HEK293 (cell line): ENCODE measurements around the gene TNS1.

Source experiments
- CTCF ChIA-PET: fragments of 350-600 bp; formaldehyde crosslinking; extraction: SDS; loops from one replicate; lab custom pipeline; 2021; ENCODE audit warnings: antibody characterized with exemption; lab: Yijun Ruan, JAX
- POLR2A ChIA-PET: fragments of 300-600 bp; formaldehyde crosslinking; extraction: SDS; loops from one replicate; lab custom pipeline; 2020; ENCODE audit warnings: antibody characterized with exemption, inconsistent platforms; lab: Yijun Ruan, JAX
- H3K27ac ChIP-seq: fragments of 200-500 bp; sonication (Bioruptor generic); 2 replicates; pipeline ENCODE4 v1.5.1; 2014; ENCODE audit warnings: low read depth, low read length, control low read depth, inconsistent platforms; ENCODE audit errors: extremely low read depth
- H3K36me3 ChIP-seq, 2 experiments: fragments of 200-500 bp in 1 of 2; sonication (Bioruptor generic) in 1 of 2; 1 replicate in 1 of 2; 2 replicates in 1 of 2; pipeline ENCODE4 v1.5.1; 2014 to 2017; ENCODE audit warnings: inconsistent platforms in 2 of 2, low read length in 2 of 2; ENCODE audit not compliant: control insufficient read depth in 2 of 2, insufficient read depth in 1 of 2
- H3K4me1 ChIP-seq: fragments of 200-500 bp; sonication (Bioruptor generic); 2 replicates; pipeline ENCODE4 v1.5.1; 2014; ENCODE audit warnings: mild to moderate bottlenecking, low read length, inconsistent platforms; ENCODE audit not compliant: control insufficient read depth, insufficient read depth
- H3K4me3 ChIP-seq: 2 replicates; pipeline ENCODE4 v1.5.1; 2011; ENCODE audit warnings: low read depth, mild to moderate bottlenecking, control low read depth, low read length, moderate library complexity
- H3K9me3 ChIP-seq: fragments of 200-500 bp; sonication (Bioruptor generic); 2 replicates; pipeline ENCODE4 v1.5.1; 2014; ENCODE audit warnings: low read depth, low read length, inconsistent platforms; ENCODE audit not compliant: control insufficient read depth, insufficient read depth
- GLI4 ChIP-seq: fragments of 450-650 bp; formaldehyde crosslinking; IDR thresholded peaks from 2 replicates; pipeline ENCODE4 v1.5.1; 2016; ENCODE audit warnings: missing biosample characterization, missing genetic modification characterization
- HOXD13 ChIP-seq: sonication (generic); formaldehyde crosslinking; IDR thresholded peaks from 2 replicates; pipeline ENCODE4 v1.8.0; 2022; ENCODE audit warnings: missing genetic modification reagents, borderline replicate concordance
- KLF17 ChIP-seq: fragments of 450-650 bp; formaldehyde crosslinking; IDR thresholded peaks from 2 replicates; pipeline ENCODE4 v1.5.1; 2016; ENCODE audit warnings: missing biosample characterization, missing genetic modification characterization
- KLF9 ChIP-seq: fragments of 450-650 bp; formaldehyde crosslinking; IDR thresholded peaks from 2 replicates; pipeline ENCODE4 v1.5.1; 2016; ENCODE audit warnings: missing biosample characterization, missing genetic modification characterization, low read depth
- PRDM1 ChIP-seq: fragments of 450-650 bp; formaldehyde crosslinking; IDR thresholded peaks from 2 replicates; pipeline ENCODE4; 2016; ENCODE audit warnings: missing biosample characterization, missing genetic modification characterization
- REST ChIP-seq: fragments of 450-650 bp; formaldehyde crosslinking; IDR thresholded peaks from 2 replicates; pipeline ENCODE4 v1.5.1; 2016; ENCODE audit warnings: missing biosample characterization, missing genetic modification characterization
- ZBTB10 ChIP-seq: fragments of 450-650 bp; formaldehyde crosslinking; IDR thresholded peaks from 2 replicates; pipeline ENCODE4 v1.5.1; 2016; ENCODE audit warnings: missing biosample characterization, missing genetic modification characterization
- ZBTB44 ChIP-seq: fragments of 450-650 bp; IDR thresholded peaks from 2 replicates; pipeline ENCODE4 v1.5.1; 2018; ENCODE audit warnings: missing biosample characterization, mild to moderate bottlenecking, missing genetic modification characterization
- ZBTB49 ChIP-seq: fragments of 450-650 bp; formaldehyde crosslinking; IDR thresholded peaks from 2 replicates; pipeline ENCODE4 v1.5.1; 2016; ENCODE audit warnings: missing biosample characterization, missing genetic modification characterization, low read depth
- ZNF146 ChIP-seq: fragments of 450-650 bp; formaldehyde crosslinking; IDR thresholded peaks from 2 replicates; pipeline ENCODE4 v1.5.1; 2016; ENCODE audit warnings: missing biosample characterization, missing genetic modification characterization
- ZNF175 ChIP-seq: fragments of 450-650 bp; formaldehyde crosslinking; IDR thresholded peaks from 2 replicates; pipeline ENCODE4 v1.5.1; 2016; ENCODE audit warnings: missing biosample characterization, missing genetic modification characterization
- ZNF19 ChIP-seq: fragments of 450-650 bp; formaldehyde crosslinking; IDR thresholded peaks from 2 replicates; pipeline ENCODE4; 2016; ENCODE audit warnings: missing biosample characterization, missing genetic modification characterization, low read depth
- ZNF266 ChIP-seq: fragments of 450-650 bp; formaldehyde crosslinking; IDR thresholded peaks from 2 replicates; pipeline ENCODE4 v1.5.1; 2016; ENCODE audit warnings: missing biosample characterization, missing genetic modification characterization, low read depth
- ZNF280D ChIP-seq: fragments of 450-650 bp; formaldehyde crosslinking; IDR thresholded peaks from 2 replicates; pipeline ENCODE4 v1.5.1; 2016; ENCODE audit warnings: missing biosample characterization, missing genetic modification characterization
- ZNF350 ChIP-seq: fragments of 450-650 bp; formaldehyde crosslinking; IDR thresholded peaks from 2 replicates; pipeline ENCODE4 v1.5.0; 2017; ENCODE audit warnings: missing biosample characterization, mild to moderate bottlenecking, missing genetic modification characterization
- ZNF558 ChIP-seq: fragments of 450-650 bp; formaldehyde crosslinking; IDR thresholded peaks from 2 replicates; pipeline ENCODE4 v1.5.1; 2016; ENCODE audit warnings: missing biosample characterization, missing genetic modification characterization
- ZNF561 ChIP-seq: fragments of 450-650 bp; IDR thresholded peaks from 2 replicates; pipeline ENCODE4 v1.5.1; 2018; ENCODE audit warnings: missing biosample characterization, missing genetic modification characterization, borderline replicate concordance
- ZNF596 ChIP-seq: fragments of 450-650 bp; IDR thresholded peaks from 2 replicates; pipeline ENCODE4 v1.5.0; 2018; ENCODE audit warnings: missing biosample characterization, mild to moderate bottlenecking, missing genetic modification characterization, moderate library complexity
- ZNF621 ChIP-seq: fragments of 450-650 bp; formaldehyde crosslinking; IDR thresholded peaks from 2 replicates; pipeline ENCODE4 v1.5.1; 2017; ENCODE audit warnings: missing biosample characterization, missing genetic modification characterization

TNS1 gene

GRCh38 chr2:217877866-217878265 lies 124.9 kb downstream of the TNS1 start:
- no peak for TF ChIP-seq ZBTB44 (tag by site-specific recombination)
- TF ChIP-seq ZBTB10 (tag by site-specific recombination), result no peak
- TF ChIP-seq PRDM1, result no peak
- TF ChIP-seq ZNF558, result no peak
- no peak for TF ChIP-seq REST
- no peak for TF ChIP-seq ZNF561 (tag by site-specific recombination)
- no peak for TF ChIP-seq ZNF175 (tag by site-specific recombination)
- no peak for TF ChIP-seq ZBTB49 (tag by site-specific recombination)
- TF ChIP-seq KLF17 (tag by site-specific recombination), result no peak
- TF ChIP-seq KLF9, result no peak
- no peak for TF ChIP-seq ZNF350 (tag by site-specific recombination)
- no peak for TF ChIP-seq ZNF266 (tag by site-specific recombination)
- CTCF ChIA-PET, result interaction anchor here (0.5 to 4.5 kb wide), 2 partner anchors 9 to 90 kb away, joined by 3 to 36 read pairs; no protein-coding TSS in a partner anchor
- POLR2A ChIA-PET, result no interaction called here
- Histone ChIP-seq H3K9me3 (no peaks in the 10 kb centered on the region), H3K4me3 (no peak overlapping the region), H3K4me1 (no peaks in the 10 kb centered on the region), H3K36me3 (no peaks in the 10 kb centered on the region), H3K27ac (no peak overlapping the region)

- POLR2A ChIA-PET, result no interaction called here
- no peaks in the 10 kb centered on the region for H3K36me3 ChIP-seq
- TF ChIP-seq HOXD13 (no peak), ZNF621 (no peak), ZNF19 (no peak), GLI4 (no peak), ZNF280D (tag by site-specific recombination) (no peak), ZBTB44 (tag by site-specific recombination) (no peak), ZNF596 (tag by site-specific recombination) (no peak), ZNF146 (no peak)
Measured at GRCh38 chr2:217876253-217876570, 126.6 kb downstream of the TNS1 start.

More at GRCh38 chr2:217876253-217876570, 126.6 kb downstream of the TNS1 start:
- Histone ChIP-seq H3K27ac (no peak overlapping the region), H3K4me3 (no peak overlapping the region), H3K4me1 (no peaks in the 10 kb centered on the region), H3K9me3 (no peaks in the 10 kb centered on the region)
- CTCF ChIA-PET, result interaction anchor here (2.2 to 4.5 kb wide), 3 partner anchors 11 to 90 kb away, joined by 10 to 36 read pairs (median 12); no protein-coding TSS in a partner anchor
